ENCODE results near the gene KLHL25. TPM values are rescaled to one million over a fixed set of nuclear protein-coding genes. Genes with fewer than 3 reads are reported as not detected.

KLHL25 gene
- total RNA-seq, 2 experiments from 2014 or later = 5.3 TPM

GRCh38 chr15:85730001-85730820, 64.5 kb downstream of the KLHL25 start:
- DNase-seq (peak; percentile 67), ATAC-seq (peak; percentile 80)
- Mint-ChIP-seq H3K9me3 (ENCODE audit: insufficient read depth) (peaks cover 10% of the 10 kb centered on the region), H3K27me3 (ENCODE audit: low read depth) (no peaks in the 10 kb centered on the region), H3K4me3 (no peak overlapping the region), H3K4me1 (ENCODE audit: low read depth) (peaks cover 8% of the 10 kb centered on the region), H3K36me3 (ENCODE audit: low read depth) (peaks cover 77% of the 10 kb centered on the region), H3K27ac (peak overlapping the region; percentile 54)
- ChIA-PET POLR2A (interaction anchor here (0.6 to 0.7 kb wide), 2 partner anchors 28 to 118 kb away, joined by 3 to 4 read pairs; no protein-coding TSS in a partner anchor), CTCF (interaction anchor here (0.6 to 8.3 kb wide), 25 partner anchors 9 to 434 kb away, joined by 3 to 98 read pairs (median 3); no protein-coding TSS in a partner anchor)

- peaks cover 20% of the 10 kb centered on the region for H3K4me1 Mint-ChIP-seq (ENCODE audit: low read depth)
- CTCF ChIA-PET = interaction anchor here (8.3 kb wide), 1 partner anchor 112 kb away, joined by 98 read pairs; no protein-coding TSS in a partner anchor
- no peaks in the 10 kb centered on the region for H3K27me3 Mint-ChIP-seq (ENCODE audit: low read depth)
- ATAC-seq (no peak), DNase-seq (no peak)
- H3K9me3 Mint-ChIP-seq (ENCODE audit: insufficient read depth) = no peaks in the 10 kb centered on the region
- H3K4me3 Mint-ChIP-seq = no peak overlapping the region
- no peak overlapping the region for H3K27ac Mint-ChIP-seq
- POLR2A ChIA-PET = no interaction called here
- H3K36me3 Mint-ChIP-seq (ENCODE audit: low read depth) = peaks cover 76% of the 10 kb centered on the region
Measured at GRCh38 chr15:85727068-85727467, 67.7 kb downstream of the KLHL25 start.

- H3K36me3 Mint-ChIP-seq (ENCODE audit: low read depth) = peaks cover 79% of the 10 kb centered on the region
- H3K4me1 Mint-ChIP-seq (ENCODE audit: low read depth) = peaks cover 20% of the 10 kb centered on the region
Measured at GRCh38 chr15:85726454-85726853, 68.3 kb downstream of the KLHL25 start.

GRCh38 chr15:85725564-85725963, 69.2 kb downstream of the KLHL25 start:
- Mint-ChIP-seq H3K27ac (no peak overlapping the region), H3K4me1 (ENCODE audit: low read depth) (peaks cover 20% of the 10 kb centered on the region), H3K27me3 (ENCODE audit: low read depth) (no peaks in the 10 kb centered on the region), H3K4me3 (no peak overlapping the region), H3K9me3 (ENCODE audit: insufficient read depth) (no peaks in the 10 kb centered on the region), H3K36me3 (ENCODE audit: low read depth) (peaks cover 80% of the 10 kb centered on the region)
- ATAC-seq (no peak), DNase-seq (no peak)
- POLR2A ChIA-PET = no interaction called here
- CTCF ChIA-PET = interaction anchor here (8.3 kb wide), 1 partner anchor 114 kb away, joined by 98 read pairs; no protein-coding TSS in a partner anchor

More at GRCh38 chr15:85726454-85726853, 68.3 kb downstream of the KLHL25 start:
- POLR2A ChIA-PET = no interaction called here
- CTCF ChIA-PET = interaction anchor here (8.3 kb wide), 1 partner anchor 113 kb away, joined by 98 read pairs; no protein-coding TSS in a partner anchor
- ATAC-seq (no peak), DNase-seq (no peak)
- H3K27me3 Mint-ChIP-seq (ENCODE audit: low read depth) = no peaks in the 10 kb centered on the region
- H3K4me3 Mint-ChIP-seq = no peak overlapping the region
- H3K27ac Mint-ChIP-seq = no peak overlapping the region
- H3K9me3 Mint-ChIP-seq (ENCODE audit: insufficient read depth) = no peaks in the 10 kb centered on the region

- Mint-ChIP-seq H3K4me3 (no peak overlapping the region), H3K9me3 (ENCODE audit: insufficient read depth) (no peaks in the 10 kb centered on the region), H3K27me3 (ENCODE audit: low read depth) (no peaks in the 10 kb centered on the region), H3K27ac (no peak overlapping the region), H3K4me1 (ENCODE audit: low read depth) (peaks cover 14% of the 10 kb centered on the region), H3K36me3 (ENCODE audit: low read depth) (peaks cover 78% of the 10 kb centered on the region)
- ATAC-seq (no peak), DNase-seq (no peak)
- ChIA-PET POLR2A (interaction anchor here (0.6 kb wide), 1 partner anchor 69 kb away, joined by 3 read pairs; no protein-coding TSS in a partner anchor), CTCF (interaction anchor here (1.2 to 8.3 kb wide), 2 partner anchors 17 to 115 kb away, joined by 3 to 98 read pairs; no protein-coding TSS in a partner anchor)
Measured at GRCh38 chr15:85725019-85725418, 69.7 kb downstream of the KLHL25 start.

GRCh38 chr15:85723960-85724945, 70.5 kb downstream of the KLHL25 start:
- Mint-ChIP-seq H3K4me1 (ENCODE audit: low read depth) (peaks cover 12% of the 10 kb centered on the region), H3K27ac (peak overlapping the region; percentile 14), H3K9me3 (ENCODE audit: insufficient read depth) (no peaks in the 10 kb centered on the region), H3K36me3 (ENCODE audit: low read depth) (peaks cover 73% of the 10 kb centered on the region), H3K4me3 (no peak overlapping the region), H3K27me3 (ENCODE audit: low read depth) (no peaks in the 10 kb centered on the region)
- ChIA-PET CTCF (interaction anchor here (0.8 to 8.3 kb wide), 3 partner anchors 18 to 144 kb away, joined by 3 to 98 read pairs (median 3); no protein-coding TSS in a partner anchor), POLR2A (interaction anchor here (0.6 kb wide), 1 partner anchor 70 kb away, joined by 3 read pairs; no protein-coding TSS in a partner anchor)
- ATAC-seq (peak; percentile 57), DNase-seq (no peak)

GRCh38 chr15:85722374-85723152, 72.2 kb downstream of the KLHL25 start:
- no peak overlapping the region for H3K27ac Mint-ChIP-seq
- no peaks in the 10 kb centered on the region for H3K9me3 Mint-ChIP-seq (ENCODE audit: insufficient read depth)
- DNase-seq (no peak), ATAC-seq (no peak)
- CTCF ChIA-PET = no interaction called here
- H3K27me3 Mint-ChIP-seq (ENCODE audit: low read depth) = no peaks in the 10 kb centered on the region
- no peak overlapping the region for H3K4me3 Mint-ChIP-seq
- peaks cover 12% of the 10 kb centered on the region for H3K4me1 Mint-ChIP-seq (ENCODE audit: low read depth)
- H3K36me3 Mint-ChIP-seq (ENCODE audit: low read depth) = peaks cover 77% of the 10 kb centered on the region
- POLR2A ChIA-PET = no interaction called here

- ChIA-PET CTCF (interaction anchor here (1.9 kb wide), 1 partner anchor 11 kb away, joined by 8 read pairs; no protein-coding TSS in a partner anchor), POLR2A (interaction anchor here (0.6 kb wide), 1 partner anchor 13 kb away, joined by 3 read pairs; no protein-coding TSS in a partner anchor)
- Mint-ChIP-seq H3K4me3 (no peak overlapping the region), H3K27me3 (ENCODE audit: low read depth) (no peaks in the 10 kb centered on the region), H3K9me3 (ENCODE audit: insufficient read depth) (no peaks in the 10 kb centered on the region), H3K27ac (peak overlapping the region; percentile 16), H3K36me3 (ENCODE audit: low read depth) (peaks cover 79% of the 10 kb centered on the region), H3K4me1 (ENCODE audit: low read depth) (peaks cover 9% of the 10 kb centered on the region)
- DNase-seq = no peak
- ATAC-seq = no peak
Measured at GRCh38 chr15:85718981-85719380, 75.7 kb downstream of the KLHL25 start.

GRCh38 chr15:85718271-85718971, 76.3 kb downstream of the KLHL25 start:
- no peaks in the 10 kb centered on the region for H3K9me3 Mint-ChIP-seq (ENCODE audit: insufficient read depth)
- POLR2A ChIA-PET = no interaction called here

GRCh38 chr15:85717212-85717611, 77.5 kb downstream of the KLHL25 start:
- H3K36me3 Mint-ChIP-seq (ENCODE audit: low read depth) = peaks cover 79% of the 10 kb centered on the region
- H3K9me3 Mint-ChIP-seq (ENCODE audit: insufficient read depth) = no peaks in the 10 kb centered on the region
- POLR2A ChIA-PET = no interaction called here
- no peak for ATAC-seq
- DNase-seq = no peak
- no peak overlapping the region for H3K27ac Mint-ChIP-seq
- H3K4me1 Mint-ChIP-seq (ENCODE audit: low read depth) = no peaks in the 10 kb centered on the region
- no peaks in the 10 kb centered on the region for H3K27me3 Mint-ChIP-seq (ENCODE audit: low read depth)
- CTCF ChIA-PET = no interaction called here
- H3K4me3 Mint-ChIP-seq = no peak overlapping the region

More at GRCh38 chr15:85718271-85718971, 76.3 kb downstream of the KLHL25 start:
- H3K36me3 Mint-ChIP-seq (ENCODE audit: low read depth) = peaks cover 81% of the 10 kb centered on the region
- CTCF ChIA-PET = no interaction called here
- DNase-seq (no peak), ATAC-seq (no peak)
- peaks cover 6% of the 10 kb centered on the region for H3K4me1 Mint-ChIP-seq (ENCODE audit: low read depth)
- no peaks in the 10 kb centered on the region for H3K27me3 Mint-ChIP-seq (ENCODE audit: low read depth)
- no peak overlapping the region for H3K27ac Mint-ChIP-seq
- no peak overlapping the region for H3K4me3 Mint-ChIP-seq
